H1 (cell line): ENCODE results near the gene SH3RF3.

Experiments used
- CEBPB ChIP-seq: IDR thresholded peaks from 2 replicates; pipeline ENCODE4 v1.6.1; 2012; ENCODE audit warnings: low read depth, low read length
- CTCF ChIP-seq, 3 experiments: IDR thresholded peaks; 1 replicate in 2 of 3; 2 replicates in 1 of 3; pipeline versions ENCODE4 v1.5.1 to v1.6.1; 2011; ENCODE audit warnings: low read length in 3 of 3, mild to moderate bottlenecking in 3 of 3, inconsistent platforms in 2 of 3, low read depth in 1 of 3, moderate library complexity in 1 of 3; ENCODE audit not compliant: insufficient read depth in 1 of 3; ENCODE audit errors: control extremely low read depth in 1 of 3
- EZH2 ChIP-seq: fragments of 200-600 bp; sonication (generic); IDR thresholded peaks from 2 replicates; pipeline ENCODE4 v1.7.1; 2012; ENCODE audit warnings: low read depth, mild to moderate bottlenecking, moderate library complexity, low read length, inconsistent platforms; ENCODE audit not compliant: severe bottlenecking
- GABPA ChIP-seq: IDR thresholded peaks from 2 replicates; pipeline ENCODE4 v1.6.1; 2011; ENCODE audit warnings: mild to moderate bottlenecking, low read length, moderate library complexity, borderline replicate concordance; ENCODE audit not compliant: insufficient read depth
- HDAC2 ChIP-seq, 2 experiments: fragments of 300-600 bp in 1 of 2; sonication (generic) in 1 of 2; IDR thresholded peaks; 2 replicates each; pipeline ENCODE4 v1.6.1; 2011 to 2012; ENCODE audit warnings: low read depth in 2 of 2, low read length in 2 of 2, mild to moderate bottlenecking in 2 of 2, moderate library complexity in 2 of 2, borderline replicate concordance in 1 of 2, inconsistent platforms in 1 of 2
- JUN ChIP-seq: IDR thresholded peaks from 2 replicates; pipeline ENCODE4 v1.6.1; 2011; ENCODE audit warnings: low read depth, mild to moderate bottlenecking, improper control_type of control experiment, low read length
- JUND ChIP-seq: IDR thresholded peaks from 2 replicates; pipeline ENCODE4 v1.6.1; 2011; ENCODE audit warnings: mild to moderate bottlenecking, improper control_type of control experiment, low read length
- POLR2A ChIP-seq, 2 experiments: IDR thresholded peaks; 1 replicate in 1 of 2; 2 replicates in 1 of 2; pipeline ENCODE4 v1.6.1; 2011; ENCODE audit warnings: low read depth in 2 of 2, low read length in 2 of 2, mild to moderate bottlenecking in 2 of 2; ENCODE audit errors: control extremely low read depth in 1 of 2
- POLR2AphosphoS5 ChIP-seq: IDR thresholded peaks from 2 replicates; pipeline ENCODE4 v1.6.1; 2011; ENCODE audit warnings: low read depth, low read length
- RAD21 ChIP-seq, 2 experiments: IDR thresholded peaks in 1 of 2; conservative IDR thresholded peaks in 1 of 2; 2 replicates each; pipeline ENCODE4 v1.6.1; 2011; ENCODE audit warnings: low read depth in 2 of 2, low read length in 2 of 2, improper control_type of control experiment in 1 of 2, inconsistent platforms in 1 of 2, mild to moderate bottlenecking in 1 of 2, moderate library complexity in 1 of 2
- RBBP5 ChIP-seq: IDR thresholded peaks from 2 replicates; pipeline ENCODE4 v1.7.1; 2012; ENCODE audit warnings: low read depth, mild to moderate bottlenecking, inconsistent platforms, low read length, moderate library complexity, borderline replicate concordance
- SP2 ChIP-seq: IDR thresholded peaks from 2 replicates; pipeline ENCODE4 v1.6.1; 2012; ENCODE audit warnings: mild to moderate bottlenecking, low read length, inconsistent platforms
- SUZ12 ChIP-seq: fragments of 200-600 bp; sonication (generic); IDR thresholded peaks from 2 replicates; pipeline ENCODE4 v1.6.1; 2012; ENCODE audit warnings: mild to moderate bottlenecking, inconsistent platforms, low read length, moderate library complexity, mixed read lengths

DNA sequence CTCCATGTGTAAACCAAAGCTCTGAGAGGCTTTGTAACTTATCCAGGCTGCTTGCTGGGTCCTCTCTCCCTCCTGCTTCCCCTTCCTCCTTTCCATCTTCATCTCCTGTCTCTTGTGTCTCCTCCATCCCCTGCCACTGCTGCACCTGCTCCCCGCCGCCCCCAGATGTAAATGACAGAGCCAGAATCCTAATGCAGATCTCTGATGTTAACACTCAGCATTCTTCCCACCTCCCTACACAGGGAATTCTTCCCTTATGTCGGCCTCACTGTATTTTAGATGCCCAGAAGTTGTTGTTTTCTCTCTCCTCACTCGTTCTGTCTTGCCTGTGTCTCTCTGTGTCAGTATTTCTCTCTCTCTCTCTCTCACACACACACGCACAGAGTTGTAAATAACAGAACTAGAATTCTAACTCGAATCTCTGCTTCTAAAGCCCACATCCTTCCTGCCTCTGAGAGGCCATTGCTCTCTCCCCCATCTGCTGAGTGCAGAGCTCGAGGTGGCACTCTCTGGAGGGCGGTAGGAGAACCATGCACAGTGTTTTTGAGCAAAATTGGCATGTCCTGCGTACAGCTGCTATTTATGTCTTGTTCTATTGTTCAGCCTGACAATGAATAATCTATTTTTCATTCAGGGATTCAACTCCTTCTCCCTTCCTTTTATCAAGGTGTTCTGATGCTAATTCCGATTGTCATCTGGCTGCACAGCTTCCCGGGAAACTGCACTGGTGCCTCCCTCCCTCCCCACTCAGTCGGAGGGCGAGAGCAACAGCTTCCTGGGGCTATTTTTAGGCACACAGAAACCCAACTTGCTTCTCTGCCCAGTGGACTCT lies 219.9 kb downstream of the SH3RF3 start:
- no peak for TF ChIP-seq CTCF (IDR thresholded peaks at IDR 0.05; ENCODE audit: control extremely low read depth in 1 of 3, insufficient read depth in 1 of 3, low read depth in 1 of 3, low read length in 3 of 3)
- TF ChIP-seq POLR2AphosphoS5, result no peak
- TF ChIP-seq JUN, result no peak
- no peak for TF ChIP-seq RAD21 (IDR thresholded peaks at IDR 0.05 in 1 of 2, conservative IDR thresholded peaks at IDR 0.05 in 1 of 2; ENCODE audit: low read depth in 2 of 2, low read length in 2 of 2)
- no peak for TF ChIP-seq SP2
- TF ChIP-seq POLR2A (IDR thresholded peaks at IDR 0.05; ENCODE audit: control extremely low read depth in 1 of 2, low read depth in 2 of 2, low read length in 2 of 2), result no peak
- TF ChIP-seq RBBP5, result no peak
- TF ChIP-seq SUZ12, result no peak
- TF ChIP-seq CEBPB, result no peak
- no peak for TF ChIP-seq GABPA
- TF ChIP-seq HDAC2 (IDR thresholded peaks at IDR 0.05; ENCODE audit: borderline replicate concordance in 1 of 2, low read depth in 2 of 2, low read length in 2 of 2), result no peak
- TF ChIP-seq JUND, result no peak
- no peak for TF ChIP-seq EZH2
